ENCODE data around the gene ZGPAT. TPM values are rescaled to one million over a fixed set of nuclear protein-coding genes. Genes with fewer than 3 reads are reported as not detected.

ZGPAT gene
- total and polyA plus RNA-seq, 2 of the 13 experiments (the other 11 are each of a cell fraction or from before 2014, with no cell fraction given): 23.0 to 41.9 TPM

- TF ChIP-seq RBM22 (optimal IDR thresholded peaks at IDR 0.05; ENCODE audit: low read length) (peak; percentile 6), MTF2 (CRISPR knock-in tag; IDR thresholded peaks at IDR 0.05; ENCODE audit: borderline replicate concordance) (peak; percentile 66; the same call in 1 of the 2 replicates), SRSF4 (IDR thresholded peaks at IDR 0.05; ENCODE audit: low read depth, low read length, poor library complexity, severe bottlenecking) (peak; percentile 42), ZNF749 (CRISPR knock-in tag; IDR thresholded peaks at IDR 0.05; ENCODE audit: borderline replicate concordance) (peak; percentile 1), YEATS2 (CRISPR knock-in tag; IDR thresholded peaks at IDR 0.05; ENCODE audit: borderline replicate concordance) (0 out of 2 replicates have a peak, but pooled peaks have one; percentile 18), POLR2AphosphoS5 (IDR thresholded peaks at IDR 0.05; ENCODE audit: low read depth, low read length) (peak; percentile 51; the same call in 1 of the 2 replicates), ZNF672 (CRISPR knock-in tag; IDR thresholded peaks at IDR 0.05) (no peak), ZNF709 (CRISPR knock-in tag; IDR thresholded peaks at IDR 0.05) (no peak), PAF1 (CRISPR knock-in tag; IDR thresholded peaks at IDR 0.05) (peak; percentile 80), ATF1 (CRISPR knock-in tag; IDR thresholded peaks at IDR 0.05) (no peak), IRF2 (CRISPR knock-in tag; IDR thresholded peaks at IDR 0.05) (peak; percentile 52; the same call in 1 of the 2 replicates), KDM2A (CRISPR knock-in tag; IDR thresholded peaks at IDR 0.05; ENCODE audit: borderline replicate concordance, low read depth) (peak; percentile 96), RARA (CRISPR knock-in tag; IDR thresholded peaks at IDR 0.05) (0 out of 2 replicates have a peak, but pooled peaks have one; percentile 51), LCORL (IDR thresholded peaks at IDR 0.05) (no peak), LCORL (CRISPR knock-in tag; IDR thresholded peaks at IDR 0.05) (0 out of 2 replicates have a peak, but pooled peaks have one; percentile 53), MLX (CRISPR knock-in tag; IDR thresholded peaks at IDR 0.05) (peak; percentile 91), SAP130 (CRISPR knock-in tag; IDR thresholded peaks at IDR 0.05; ENCODE audit: low read depth) (peak; percentile 46; the same call in 1 of the 2 replicates), NFKBIZ (CRISPR knock-in tag; IDR thresholded peaks at IDR 0.05) (no peak), IRF1 (CRISPR knock-in tag; IDR thresholded peaks at IDR 0.05; ENCODE audit: low read depth) (no peak), ONECUT2 (CRISPR knock-in tag; IDR thresholded peaks at IDR 0.05) (no peak), CCDC6 (CRISPR knock-in tag; IDR thresholded peaks at IDR 0.05) (0 out of 2 replicates have a peak, but pooled peaks have one; percentile 54), TFE3 (CRISPR knock-in tag; IDR thresholded peaks at IDR 0.05) (peak; percentile 35; the same call in 1 of the 2 replicates), ZNF337 (CRISPR knock-in tag; IDR thresholded peaks at IDR 0.05; ENCODE audit: borderline replicate concordance, low read depth) (no peak), ZIK1 (CRISPR knock-in tag; IDR thresholded peaks at IDR 0.05; ENCODE audit: borderline replicate concordance, low read depth) (0 out of 2 replicates have a peak, but pooled peaks have one; percentile 28), SNAPC5 (CRISPR knock-in tag; IDR thresholded peaks at IDR 0.05; ENCODE audit: borderline replicate concordance) (no peak), MAX (IDR thresholded peaks at IDR 0.05) (peak; percentile 51; the same call in 1 of the 2 replicates)
Measured at GRCh38 chr20:63696628-63697356, 11.0 kb upstream of the ZGPAT start, which contains the start of gene TNFRSF6B (continued).
